Neural progenitor cell (in vitro differentiated cells): ENCODE measurements around the gene RPL34.

Source experiments
- CTCF ChIP-seq: fragments of 200-600 bp; sonication (generic); IDR thresholded peaks from 2 replicates; pipeline ENCODE4 v1.5.1; 2017; ENCODE audit warnings: antibody characterized with exemption, mild to moderate bottlenecking
- EZH2 ChIP-seq: fragments of 200-600 bp; sonication (generic); IDR thresholded peaks from 2 replicates; pipeline ENCODE4 v1.6.1; 2017; ENCODE audit warnings: antibody characterized with exemption, mild to moderate bottlenecking, moderate library complexity

- TF ChIP-seq CTCF = no peak
- no peak for TF ChIP-seq EZH2
Observed at GRCh38 chr4:108607079-108607815, 13.1 kb upstream of the RPL34 start.
